HepG2 (cell line): ENCODE measurements around the gene ARHGEF39. TPM values are rescaled to one million over a fixed set of nuclear protein-coding genes. Genes with fewer than 3 reads are reported as not detected.

Experiments used
- AHDC1 ChIP-seq: sonication (generic); formaldehyde crosslinking; IDR thresholded peaks from 2 replicates; pipeline ENCODE4 v1.5.1; 2020; ENCODE audit warnings: mild to moderate bottlenecking, missing genetic modification reagents, borderline replicate concordance
- AHR ChIP-seq: IDR thresholded peaks from 2 replicates; pipeline ENCODE4 v1.6.1; 2018; ENCODE audit warnings: missing genetic modification reagents, missing compliant biosample characterization
- JDP2 ChIP-seq: sonication (generic); formaldehyde crosslinking; IDR thresholded peaks from 2 replicates; pipeline ENCODE4 v1.8.1; 2022; ENCODE audit warnings: missing genetic modification reagents, borderline replicate concordance
- NCOA1 ChIP-seq: sonication (generic); formaldehyde crosslinking; IDR thresholded peaks from 2 replicates; pipeline ENCODE4 v1.9.0; 2021; ENCODE audit warnings: missing genetic modification reagents
- ZNF251 ChIP-seq: sonication (generic); formaldehyde crosslinking; IDR thresholded peaks from 2 replicates; pipeline ENCODE4 v1.9.0; 2021; ENCODE audit warnings: mild to moderate bottlenecking, missing genetic modification reagents
- ZNF513 ChIP-seq: sonication (generic); formaldehyde crosslinking; conservative IDR thresholded peaks from 2 replicates; pipeline ENCODE4 v1.5.0; 2020; ENCODE audit warnings: missing genetic modification reagents
- polyA plus RNA-seq, 8 experiments: library from polyadenylated mRNA; depleted of rRNA in 3 of 8; stranded (reverse) in 7 of 8; unstranded in 1 of 8; fragments of >200 nt; fragmentation: Illumina TruSeq in 4 of 8; extraction: Trizol in 4 of 8; gene quantifications; 2 replicates each; pipeline versions ENCODE4 v1.2.1 to v1.2.3, GENCODE V29; 2011 to 2016; ENCODE audit warnings: low read depth in 4 of 8, missing spikeins in 1 of 8, mixed read lengths in 1 of 8; ENCODE audit not compliant: insufficient read depth in 1 of 8
- total RNA-seq, 5 experiments: library from RNA; depleted of rRNA; stranded (reverse); fragments of >200 nt; fragmentation: Illumina TruSeq; extraction: Trizol; gene quantifications; 2 replicates each; pipeline ENCODE4 v1.2.3, GENCODE V29; 2016; ENCODE audit warnings: low read depth in 1 of 5
- TF ChIP-seq, protein P1 (sequence below): sonication (generic); formaldehyde crosslinking; IDR thresholded peaks from 2 replicates; pipeline ENCODE4 v1.5.0; 2020; ENCODE audit warnings: mild to moderate bottlenecking, missing genetic modification reagents, borderline replicate concordance
- TF ChIP-seq, protein P2 (sequence below): IDR thresholded peaks from 2 replicates; pipeline ENCODE4 v1.6.1; 2016; ENCODE audit warnings: mild to moderate bottlenecking
- TF ChIP-seq, protein P3 (sequence below): sonication (generic); formaldehyde crosslinking; IDR thresholded peaks from 2 replicates; pipeline ENCODE4 v1.4.0; 2020; ENCODE audit warnings: mild to moderate bottlenecking, missing genetic modification reagents

ARHGEF39 gene
- total and polyA plus RNA-seq, 2 of the 13 experiments (the other 11 are each of a cell fraction or from before 2014, with no cell fraction given) = 11.2 to 12.3 TPM

DNA sequence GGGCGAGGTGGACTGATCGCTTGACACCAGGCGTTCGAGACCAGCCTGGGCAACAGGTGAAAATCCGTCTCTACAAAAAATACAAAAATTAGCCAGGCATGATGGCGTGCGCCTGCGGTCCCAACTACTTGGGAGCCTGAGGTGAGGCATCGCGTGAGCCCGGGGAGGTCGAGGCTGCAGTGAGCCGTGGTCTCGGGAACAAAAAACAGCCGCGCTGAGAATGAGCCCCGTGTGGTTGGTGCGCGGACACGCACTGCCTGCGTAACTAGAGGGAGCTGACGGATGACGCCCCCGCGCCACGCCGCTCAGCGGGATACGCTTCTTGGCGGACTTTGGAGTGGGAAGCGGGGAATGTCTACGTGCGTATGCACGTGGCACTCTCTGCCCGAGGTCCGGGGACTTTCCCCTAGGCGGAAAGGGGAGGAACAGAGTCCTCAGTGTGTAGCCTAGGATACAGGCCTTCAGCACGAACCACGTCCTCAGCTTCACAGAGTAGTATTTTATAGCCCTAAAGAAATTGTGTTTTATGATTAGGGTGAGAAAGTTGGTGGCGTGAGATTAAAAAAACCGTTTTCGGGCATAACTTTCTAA is 7.4 kb downstream of the ARHGEF39 start, which contains the start of gene RMRP (continued):
- TF ChIP-seq AHDC1 = no peak; the same call in none of the 2 replicates
- TF ChIP-seq, protein P1, sequence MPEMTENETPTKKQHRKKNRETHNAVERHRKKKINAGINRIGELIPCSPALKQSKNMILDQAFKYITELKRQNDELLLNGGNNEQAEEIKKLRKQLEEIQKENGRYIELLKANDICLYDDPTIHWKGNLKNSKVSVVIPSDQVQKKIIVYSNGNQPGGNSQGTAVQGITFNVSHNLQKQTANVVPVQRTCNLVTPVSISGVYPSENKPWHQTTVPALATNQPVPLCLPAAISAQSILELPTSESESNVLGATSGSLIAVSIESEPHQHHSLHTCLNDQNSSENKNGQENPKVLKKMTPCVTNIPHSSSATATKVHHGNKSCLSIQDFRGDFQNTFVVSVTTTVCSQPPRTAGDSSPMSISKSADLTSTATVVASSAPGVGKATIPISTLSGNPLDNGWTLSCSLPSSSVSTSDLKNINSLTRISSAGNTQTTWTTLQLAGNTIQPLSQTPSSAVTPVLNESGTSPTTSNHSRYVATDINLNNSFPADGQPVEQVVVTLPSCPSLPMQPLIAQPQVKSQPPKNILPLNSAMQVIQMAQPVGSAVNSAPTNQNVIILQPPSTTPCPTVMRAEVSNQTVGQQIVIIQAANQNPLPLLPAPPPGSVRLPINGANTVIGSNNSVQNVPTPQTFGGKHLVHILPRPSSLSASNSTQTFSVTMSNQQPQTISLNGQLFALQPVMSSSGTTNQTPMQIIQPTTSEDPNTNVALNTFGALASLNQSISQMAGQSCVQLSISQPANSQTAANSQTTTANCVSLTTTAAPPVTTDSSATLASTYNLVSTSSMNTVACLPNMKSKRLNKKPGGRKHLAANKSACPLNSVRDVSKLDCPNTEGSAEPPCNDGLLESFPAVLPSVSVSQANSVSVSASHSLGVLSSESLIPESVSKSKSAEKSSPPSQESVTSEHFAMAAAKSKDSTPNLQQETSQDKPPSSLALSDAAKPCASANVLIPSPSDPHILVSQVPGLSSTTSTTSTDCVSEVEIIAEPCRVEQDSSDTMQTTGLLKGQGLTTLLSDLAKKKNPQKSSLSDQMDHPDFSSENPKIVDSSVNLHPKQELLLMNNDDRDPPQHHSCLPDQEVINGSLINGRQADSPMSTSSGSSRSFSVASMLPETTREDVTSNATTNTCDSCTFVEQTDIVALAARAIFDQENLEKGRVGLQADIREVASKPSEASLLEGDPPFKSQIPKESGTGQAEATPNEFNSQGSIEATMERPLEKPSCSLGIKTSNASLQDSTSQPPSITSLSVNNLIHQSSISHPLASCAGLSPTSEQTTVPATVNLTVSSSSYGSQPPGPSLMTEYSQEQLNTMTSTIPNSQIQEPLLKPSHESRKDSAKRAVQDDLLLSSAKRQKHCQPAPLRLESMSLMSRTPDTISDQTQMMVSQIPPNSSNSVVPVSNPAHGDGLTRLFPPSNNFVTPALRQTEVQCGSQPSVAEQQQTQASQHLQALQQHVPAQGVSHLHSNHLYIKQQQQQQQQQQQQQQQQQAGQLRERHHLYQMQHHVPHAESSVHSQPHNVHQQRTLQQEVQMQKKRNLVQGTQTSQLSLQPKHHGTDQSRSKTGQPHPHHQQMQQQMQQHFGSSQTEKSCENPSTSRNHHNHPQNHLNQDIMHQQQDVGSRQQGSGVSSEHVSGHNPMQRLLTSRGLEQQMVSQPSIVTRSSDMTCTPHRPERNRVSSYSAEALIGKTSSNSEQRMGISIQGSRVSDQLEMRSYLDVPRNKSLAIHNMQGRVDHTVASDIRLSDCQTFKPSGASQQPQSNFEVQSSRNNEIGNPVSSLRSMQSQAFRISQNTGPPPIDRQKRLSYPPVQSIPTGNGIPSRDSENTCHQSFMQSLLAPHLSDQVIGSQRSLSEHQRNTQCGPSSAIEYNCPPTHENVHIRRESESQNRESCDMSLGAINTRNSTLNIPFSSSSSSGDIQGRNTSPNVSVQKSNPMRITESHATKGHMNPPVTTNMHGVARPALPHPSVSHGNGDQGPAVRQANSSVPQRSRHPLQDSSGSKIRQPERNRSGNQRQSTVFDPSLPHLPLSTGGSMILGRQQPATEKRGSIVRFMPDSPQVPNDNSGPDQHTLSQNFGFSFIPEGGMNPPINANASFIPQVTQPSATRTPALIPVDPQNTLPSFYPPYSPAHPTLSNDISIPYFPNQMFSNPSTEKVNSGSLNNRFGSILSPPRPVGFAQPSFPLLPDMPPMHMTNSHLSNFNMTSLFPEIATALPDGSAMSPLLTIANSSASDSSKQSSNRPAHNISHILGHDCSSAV (CRISPR knock-in tag) = 0 out of 2 replicates have a peak, but pooled peaks have one; percentile 55
- TF ChIP-seq NCOA1 (CRISPR knock-in tag) = 0 out of 2 replicates have a peak, but pooled peaks have one; percentile 74
- TF ChIP-seq, protein P2, sequence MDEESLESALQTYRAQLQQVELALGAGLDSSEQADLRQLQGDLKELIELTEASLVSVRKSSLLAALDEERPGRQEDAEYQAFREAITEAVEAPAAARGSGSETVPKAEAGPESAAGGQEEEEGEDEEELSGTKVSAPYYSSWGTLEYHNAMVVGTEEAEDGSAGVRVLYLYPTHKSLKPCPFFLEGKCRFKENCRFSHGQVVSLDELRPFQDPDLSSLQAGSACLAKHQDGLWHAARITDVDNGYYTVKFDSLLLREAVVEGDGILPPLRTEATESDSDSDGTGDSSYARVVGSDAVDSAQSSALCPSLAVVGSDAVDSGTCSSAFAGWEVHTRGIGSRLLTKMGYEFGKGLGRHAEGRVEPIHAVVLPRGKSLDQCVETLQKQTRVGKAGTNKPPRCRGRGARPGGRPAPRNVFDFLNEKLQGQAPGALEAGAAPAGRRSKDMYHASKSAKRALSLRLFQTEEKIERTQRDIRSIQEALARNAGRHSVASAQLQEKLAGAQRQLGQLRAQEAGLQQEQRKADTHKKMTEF (CRISPR knock-in tag) = peak; percentile 97
- TF ChIP-seq JDP2 = no peak
- TF ChIP-seq ZNF513 = no peak; the same call in none of the 2 replicates
- no peak for TF ChIP-seq ZNF251
- peak; percentile 94 for TF ChIP-seq AHR (CRISPR knock-in tag)
- TF ChIP-seq, protein P3, sequence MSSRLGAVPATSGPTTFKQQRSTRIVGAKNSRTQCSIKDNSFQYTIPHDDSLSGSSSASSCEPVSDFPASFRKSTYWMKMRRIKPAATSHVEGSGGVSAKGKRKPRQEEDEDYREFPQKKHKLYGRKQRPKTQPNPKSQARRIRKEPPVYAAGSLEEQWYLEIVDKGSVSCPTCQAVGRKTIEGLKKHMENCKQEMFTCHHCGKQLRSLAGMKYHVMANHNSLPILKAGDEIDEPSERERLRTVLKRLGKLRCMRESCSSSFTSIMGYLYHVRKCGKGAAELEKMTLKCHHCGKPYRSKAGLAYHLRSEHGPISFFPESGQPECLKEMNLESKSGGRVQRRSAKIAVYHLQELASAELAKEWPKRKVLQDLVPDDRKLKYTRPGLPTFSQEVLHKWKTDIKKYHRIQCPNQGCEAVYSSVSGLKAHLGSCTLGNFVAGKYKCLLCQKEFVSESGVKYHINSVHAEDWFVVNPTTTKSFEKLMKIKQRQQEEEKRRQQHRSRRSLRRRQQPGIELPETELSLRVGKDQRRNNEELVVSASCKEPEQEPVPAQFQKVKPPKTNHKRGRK (CRISPR knock-in tag) = peak; percentile 66; the same call in 1 of the 2 replicates
